Neural cell (in vitro differentiated cells): Measurements from ENCODE around the gene CMTM8. TPM values are rescaled to one million over a fixed set of nuclear protein-coding genes. Genes with fewer than 3 reads are reported as not detected.

Experiments
- H2AFZ ChIP-seq: fragments of 200-600, 300-800 bp; sonication (generic), shearing (Covaris generic); 2 replicates; pipeline ENCODE4 v1.6.0; 2014; ENCODE audit warnings: low read depth, mild to moderate bottlenecking, antibody characterized with exemption, low read length, moderate library complexity
- H3F3A ChIP-seq: fragments of 200-600 bp; shearing (Covaris generic); 2 replicates; pipeline ENCODE4 v1.6.1; 2016; ENCODE audit warnings: mild to moderate bottlenecking, moderate library complexity, mixed read lengths, antibody characterized with exemption, low read length; ENCODE audit not compliant: insufficient read depth, poor library complexity, severe bottlenecking
- H3K27ac ChIP-seq: fragments of 200-600, 300-800 bp; sonication (generic), shearing (Covaris generic); 2 replicates; pipeline ENCODE4 v1.5.1; 2014; ENCODE audit warnings: mild to moderate bottlenecking, low read length, moderate library complexity
- H3K27me3 ChIP-seq: fragments of 300-800, 200-600 bp; sonication (generic), shearing (Covaris generic); 2 replicates; pipeline ENCODE4 v1.6.0; 2014; ENCODE audit warnings: mild to moderate bottlenecking, low read depth, low read length, moderate library complexity; ENCODE audit not compliant: insufficient read depth
- H3K36me3 ChIP-seq: fragments of 300-800, 200-600 bp; sonication (generic), shearing (Covaris generic); 2 replicates; pipeline ENCODE4 v1.5.1; 2014; ENCODE audit warnings: mild to moderate bottlenecking, antibody characterized with exemption, low read length, moderate library complexity; ENCODE audit not compliant: insufficient read depth
- H3K4me2 ChIP-seq: fragments of 300-800, 200-600 bp; sonication (generic), shearing (Covaris generic); 2 replicates; pipeline ENCODE4 v1.6.0; 2014; ENCODE audit warnings: mild to moderate bottlenecking, low read length
- H3K4me3 ChIP-seq: fragments of 300-800, 200-600 bp; sonication (generic), shearing (Covaris generic); 2 replicates; pipeline ENCODE4 v1.5.1; 2014; ENCODE audit warnings: mild to moderate bottlenecking, low read length, moderate library complexity
- H3K79me2 ChIP-seq: fragments of 200-600 bp; shearing (Covaris generic); replicated peaks from 2 replicates; pipeline ENCODE4 v1.6.0; 2014; ENCODE audit warnings: mild to moderate bottlenecking, low read length, moderate library complexity; ENCODE audit not compliant: insufficient read depth
- H3K9ac ChIP-seq: fragments of 300-800, 200-600 bp; sonication (generic), shearing (Covaris generic); 2 replicates; pipeline ENCODE4 v1.6.1; 2016; ENCODE audit warnings: mild to moderate bottlenecking, low read length, mixed read lengths
- H3K9me2 ChIP-seq: fragments of 200-600 bp; shearing (Covaris generic); 2 replicates; pipeline ENCODE4 v1.6.1; 2016; ENCODE audit warnings: mild to moderate bottlenecking, low read length, mixed read lengths; ENCODE audit not compliant: insufficient read depth
- H3K9me3 ChIP-seq: fragments of 200-600, 300-800 bp; sonication (generic), shearing (Covaris generic); 2 replicates; pipeline ENCODE4 v1.6.1; 2016; ENCODE audit warnings: mild to moderate bottlenecking, mixed run types, low read length, moderate library complexity, mixed read lengths
- H4K20me1 ChIP-seq: fragments of 200-600 bp; shearing (Covaris generic); 2 replicates; pipeline ENCODE4 v1.6.1; 2016; ENCODE audit warnings: mild to moderate bottlenecking, mixed run types; ENCODE audit not compliant: insufficient read depth
- EP300 ChIP-seq: fragments of 450-650 bp; conservative IDR thresholded peaks from 2 replicates; pipeline ENCODE4 v1.6.1; 2014; ENCODE audit warnings: antibody characterized with exemption, mild to moderate bottlenecking, moderate library complexity; ENCODE audit not compliant: poor library complexity, severe bottlenecking
- EZH2 ChIP-seq: fragments of 200-600, 300-800 bp; shearing (Covaris generic), sonication (generic); IDR thresholded peaks from 2 replicates; pipeline ENCODE4 v1.6.1; 2014; ENCODE audit warnings: antibody characterized with exemption, low read length, borderline replicate concordance, mild to moderate bottlenecking; ENCODE audit not compliant: insufficient read depth, poor library complexity, severe bottlenecking
- MXI1 ChIP-seq: fragments of 450-650 bp; conservative IDR thresholded peaks from 2 replicates; pipeline ENCODE4 v1.6.1; 2014; ENCODE audit warnings: antibody characterized with exemption, mild to moderate bottlenecking; ENCODE audit not compliant: poor library complexity, severe bottlenecking
- POLR2AphosphoS5 ChIP-seq: IDR thresholded peaks from 2 replicates; pipeline ENCODE4 v1.6.1; 2012
- RAD21 ChIP-seq: fragments of 450-650 bp; conservative IDR thresholded peaks from 2 replicates; pipeline ENCODE4 v1.6.1; 2014; ENCODE audit warnings: antibody characterized with exemption, mild to moderate bottlenecking, moderate library complexity
- REST ChIP-seq: IDR thresholded peaks from 2 replicates; pipeline ENCODE4 v1.6.1; 2012; ENCODE audit warnings: borderline replicate concordance
- SMC3 ChIP-seq: fragments of 450-650 bp; conservative IDR thresholded peaks from 2 replicates; pipeline ENCODE4 v1.6.1; 2014; ENCODE audit warnings: antibody characterized with exemption, mild to moderate bottlenecking, moderate library complexity; ENCODE audit not compliant: poor library complexity
- polyA plus RNA-seq: library from polyadenylated mRNA; depleted of rRNA; stranded (reverse); fragments of >200 nt; gene quantifications from 2 replicates; pipeline ENCODE4 v1.2.3, GENCODE V29; 2014
- TF ChIP-seq, protein P1 (sequence below): fragments of 450-650 bp; IDR thresholded peaks from 2 replicates; pipeline ENCODE4 v1.5.1; 2014; ENCODE audit warnings: antibody characterized with exemption, mild to moderate bottlenecking, moderate library complexity; ENCODE audit not compliant: poor library complexity, severe bottlenecking

CMTM8 gene
- polyA plus RNA-seq, 1 donor from 2014 or later, result not detected

- TF ChIP-seq EZH2 (no peak), RAD21 (no peak), MXI1 (no peak)
Measured at GRCh38 chr3:32246079-32246675, 7.7 kb downstream of the CMTM8 start (continued).

- TF ChIP-seq POLR2AphosphoS5 (no peak), EP300 (no peak), SMC3 (no peak), EZH2 (no peak), REST (no peak), MXI1 (no peak)
- Histone ChIP-seq H3K4me3 (no peak overlapping the region), H3K36me3 (no peaks in the 10 kb centered on the region), H3K9me2 (no peaks in the 10 kb centered on the region), H3K9me3 (no peaks in the 10 kb centered on the region), H3F3A (no peaks in the 10 kb centered on the region), H3K79me2 (no peaks in the 10 kb centered on the region), H2AFZ (no peak overlapping the region), H3K4me2 (no peak overlapping the region), H3K9ac (no peak overlapping the region), H3K27me3 (no peaks in the 10 kb centered on the region), H4K20me1 (no peaks in the 10 kb centered on the region), H3K27ac (no peak overlapping the region)
Measured at GRCh38 chr3:32249184-32249782, 10.8 kb downstream of the CMTM8 start.

GRCh38 chr3:32254268-32254667 lies 15.8 kb downstream of the CMTM8 start:
- H3K9me3 ChIP-seq, result no peaks in the 10 kb centered on the region
- no peak overlapping the region for H3K4me3 ChIP-seq
- H3K4me2 ChIP-seq, result no peak overlapping the region
- no peaks in the 10 kb centered on the region for H3K27me3 ChIP-seq
- H3K36me3 ChIP-seq, result no peaks in the 10 kb centered on the region
- H3K27ac ChIP-seq, result no peak overlapping the region
- no peaks in the 10 kb centered on the region for H4K20me1 ChIP-seq
- H2AFZ ChIP-seq, result no peak overlapping the region
- no peaks in the 10 kb centered on the region for H3K9me2 ChIP-seq
- H3F3A ChIP-seq, result no peaks in the 10 kb centered on the region
- TF ChIP-seq REST, result no peak
- TF ChIP-seq, protein P1, sequence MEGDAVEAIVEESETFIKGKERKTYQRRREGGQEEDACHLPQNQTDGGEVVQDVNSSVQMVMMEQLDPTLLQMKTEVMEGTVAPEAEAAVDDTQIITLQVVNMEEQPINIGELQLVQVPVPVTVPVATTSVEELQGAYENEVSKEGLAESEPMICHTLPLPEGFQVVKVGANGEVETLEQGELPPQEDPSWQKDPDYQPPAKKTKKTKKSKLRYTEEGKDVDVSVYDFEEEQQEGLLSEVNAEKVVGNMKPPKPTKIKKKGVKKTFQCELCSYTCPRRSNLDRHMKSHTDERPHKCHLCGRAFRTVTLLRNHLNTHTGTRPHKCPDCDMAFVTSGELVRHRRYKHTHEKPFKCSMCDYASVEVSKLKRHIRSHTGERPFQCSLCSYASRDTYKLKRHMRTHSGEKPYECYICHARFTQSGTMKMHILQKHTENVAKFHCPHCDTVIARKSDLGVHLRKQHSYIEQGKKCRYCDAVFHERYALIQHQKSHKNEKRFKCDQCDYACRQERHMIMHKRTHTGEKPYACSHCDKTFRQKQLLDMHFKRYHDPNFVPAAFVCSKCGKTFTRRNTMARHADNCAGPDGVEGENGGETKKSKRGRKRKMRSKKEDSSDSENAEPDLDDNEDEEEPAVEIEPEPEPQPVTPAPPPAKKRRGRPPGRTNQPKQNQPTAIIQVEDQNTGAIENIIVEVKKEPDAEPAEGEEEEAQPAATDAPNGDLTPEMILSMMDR, result no peak
- TF ChIP-seq RAD21, result no peak
- no peak for TF ChIP-seq EZH2
- no peak overlapping the region for H3K9ac ChIP-seq
- no peaks in the 10 kb centered on the region for H3K79me2 ChIP-seq
